PFSK-1 (cell line): ENCODE results near the gene CNNM4.

Source experiments
- FOXP2 ChIP-seq: optimal IDR thresholded peaks from 2 replicates; pipeline ENCODE3; 2011; ENCODE audit warnings: borderline replicate concordance, control low read depth, inconsistent platforms; ENCODE audit not compliant: insufficient read depth; ENCODE audit errors: extremely low read length, extremely low read depth
- POLR2AphosphoS5 ChIP-seq: IDR thresholded peaks from 2 replicates; pipeline ENCODE4 v1.6.1; 2012; ENCODE audit warnings: low read depth, mild to moderate bottlenecking, control low read depth, low read length, moderate library complexity
- SIN3A ChIP-seq: IDR thresholded peaks from 2 replicates; pipeline ENCODE4 v1.6.1; 2012; ENCODE audit warnings: mild to moderate bottlenecking, low read length, moderate library complexity, borderline replicate concordance; ENCODE audit not compliant: insufficient read depth
- TAF1 ChIP-seq: IDR thresholded peaks from 2 replicates; pipeline ENCODE4 v1.6.1; 2012; ENCODE audit warnings: low read length, control low read depth, borderline replicate concordance; ENCODE audit not compliant: insufficient read depth
- TF ChIP-seq, protein P1 (sequence below), 2 experiments: IDR thresholded peaks; 2 replicates each; pipeline versions ENCODE4 v1.6.1 to v1.8.0; 2011 to 2012; ENCODE audit warnings: low read depth in 2 of 2, low read length in 2 of 2, control low read depth in 1 of 2, inconsistent platforms in 1 of 2, mild to moderate bottlenecking in 1 of 2, moderate library complexity in 1 of 2; ENCODE audit not compliant: insufficient read depth in 1 of 2

CNNM4 gene

DNA sequence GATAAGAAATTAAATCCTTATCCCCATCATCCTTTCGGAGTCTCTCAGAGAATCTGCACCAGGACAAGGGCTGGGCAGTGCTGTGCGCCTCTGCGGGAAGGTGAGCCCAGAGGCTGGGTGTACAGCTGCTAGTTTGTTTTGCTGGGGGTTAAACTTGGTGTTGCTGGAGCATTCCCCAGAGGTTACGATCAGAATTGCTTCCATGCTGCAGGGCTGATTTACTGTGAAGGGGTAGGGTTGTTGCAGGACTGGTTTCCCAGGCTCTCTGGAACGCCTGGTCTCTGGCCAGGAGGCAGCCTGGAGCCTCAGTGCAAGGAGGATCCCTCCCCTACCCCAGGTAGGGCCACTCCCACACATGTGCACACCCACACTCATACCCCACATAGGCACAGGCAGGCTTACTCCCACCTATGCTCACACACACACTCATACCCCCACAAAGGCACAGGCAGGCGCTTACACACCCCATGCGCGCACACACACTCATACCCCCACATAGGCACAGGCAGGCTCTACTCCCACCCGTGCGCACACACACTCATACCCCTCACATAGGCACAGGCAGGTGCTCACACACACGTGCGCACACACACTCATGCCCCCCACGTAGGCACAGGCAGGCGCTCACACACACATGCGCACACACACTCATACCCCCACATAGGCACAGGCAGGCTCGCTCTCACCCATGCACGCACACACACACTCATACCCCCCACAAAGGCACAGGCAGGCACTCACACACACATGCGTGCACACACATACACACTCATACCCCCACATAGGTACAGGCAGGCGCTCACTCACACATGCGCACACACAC, 11.3 kb downstream of the CNNM4 start:
- TF ChIP-seq POLR2AphosphoS5 = no peak
- TF ChIP-seq TAF1 = no peak
- no peak for TF ChIP-seq FOXP2

DNA sequence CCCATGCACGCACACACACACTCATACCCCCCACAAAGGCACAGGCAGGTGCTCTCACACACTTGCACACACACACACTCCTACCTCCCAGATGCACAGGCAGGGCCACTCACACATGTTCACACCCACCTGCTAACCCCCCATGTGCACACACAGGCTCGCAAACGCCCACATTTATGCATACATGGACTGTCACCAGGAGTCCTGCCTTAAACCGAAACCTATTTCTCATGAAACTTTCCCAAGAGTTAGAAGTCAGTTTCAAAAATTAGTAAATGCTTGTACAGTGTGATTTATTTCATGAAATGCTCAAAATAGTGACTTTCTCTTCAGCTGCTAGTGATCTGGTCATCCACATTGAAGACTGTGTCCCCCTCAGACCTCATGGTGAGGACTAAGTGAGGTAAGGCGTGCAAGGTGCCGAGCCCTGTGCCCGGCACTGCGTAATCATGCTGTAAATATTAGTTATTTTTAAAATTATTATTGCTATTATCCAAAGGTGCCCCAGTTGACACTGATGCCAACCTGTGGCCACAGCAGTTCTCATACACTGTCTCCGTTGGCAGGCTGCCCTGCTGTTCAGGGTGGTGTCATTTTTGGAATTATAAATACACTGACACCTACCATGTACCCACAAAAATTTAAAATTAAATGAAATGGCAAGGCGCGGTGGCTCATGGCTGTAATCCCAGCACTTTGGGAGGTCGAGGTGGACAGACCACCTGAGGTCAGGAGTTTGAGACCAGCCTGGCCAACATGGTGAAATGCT, 12.4 kb downstream of the CNNM4 start:
- no peak for TF ChIP-seq FOXP2
- TF ChIP-seq POLR2AphosphoS5 = no peak
- no peak for TF ChIP-seq SIN3A
- TF ChIP-seq TAF1 = no peak
- TF ChIP-seq, protein P1, sequence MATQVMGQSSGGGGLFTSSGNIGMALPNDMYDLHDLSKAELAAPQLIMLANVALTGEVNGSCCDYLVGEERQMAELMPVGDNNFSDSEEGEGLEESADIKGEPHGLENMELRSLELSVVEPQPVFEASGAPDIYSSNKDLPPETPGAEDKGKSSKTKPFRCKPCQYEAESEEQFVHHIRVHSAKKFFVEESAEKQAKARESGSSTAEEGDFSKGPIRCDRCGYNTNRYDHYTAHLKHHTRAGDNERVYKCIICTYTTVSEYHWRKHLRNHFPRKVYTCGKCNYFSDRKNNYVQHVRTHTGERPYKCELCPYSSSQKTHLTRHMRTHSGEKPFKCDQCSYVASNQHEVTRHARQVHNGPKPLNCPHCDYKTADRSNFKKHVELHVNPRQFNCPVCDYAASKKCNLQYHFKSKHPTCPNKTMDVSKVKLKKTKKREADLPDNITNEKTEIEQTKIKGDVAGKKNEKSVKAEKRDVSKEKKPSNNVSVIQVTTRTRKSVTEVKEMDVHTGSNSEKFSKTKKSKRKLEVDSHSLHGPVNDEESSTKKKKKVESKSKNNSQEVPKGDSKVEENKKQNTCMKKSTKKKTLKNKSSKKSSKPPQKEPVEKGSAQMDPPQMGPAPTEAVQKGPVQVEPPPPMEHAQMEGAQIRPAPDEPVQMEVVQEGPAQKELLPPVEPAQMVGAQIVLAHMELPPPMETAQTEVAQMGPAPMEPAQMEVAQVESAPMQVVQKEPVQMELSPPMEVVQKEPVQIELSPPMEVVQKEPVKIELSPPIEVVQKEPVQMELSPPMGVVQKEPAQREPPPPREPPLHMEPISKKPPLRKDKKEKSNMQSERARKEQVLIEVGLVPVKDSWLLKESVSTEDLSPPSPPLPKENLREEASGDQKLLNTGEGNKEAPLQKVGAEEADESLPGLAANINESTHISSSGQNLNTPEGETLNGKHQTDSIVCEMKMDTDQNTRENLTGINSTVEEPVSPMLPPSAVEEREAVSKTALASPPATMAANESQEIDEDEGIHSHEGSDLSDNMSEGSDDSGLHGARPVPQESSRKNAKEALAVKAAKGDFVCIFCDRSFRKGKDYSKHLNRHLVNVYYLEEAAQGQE (IDR thresholded peaks at IDR 0.05; ENCODE audit: insufficient read depth in 1 of 2, low read depth in 2 of 2, low read length in 2 of 2) = no peak

DNA sequence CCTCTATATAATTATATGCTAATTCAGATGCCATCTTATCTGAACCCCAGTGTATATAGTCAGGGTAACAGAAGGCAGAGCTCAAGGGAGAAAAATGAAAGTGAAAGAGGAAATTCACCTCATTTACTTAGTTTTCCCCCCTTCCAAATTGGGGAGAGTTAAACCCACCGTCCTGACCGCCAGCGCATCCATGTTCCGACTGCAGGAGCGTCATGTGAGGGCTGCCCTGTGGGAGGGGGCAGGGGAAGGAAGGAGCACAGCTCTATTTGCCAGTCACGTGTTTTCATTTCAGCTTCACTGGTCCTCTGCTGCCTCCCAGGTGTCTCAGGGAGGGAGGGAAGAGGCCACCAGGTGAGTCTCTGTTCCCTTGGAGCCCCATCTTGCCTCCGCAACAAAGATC, 13.2 kb downstream of the CNNM4 start:
- TF ChIP-seq POLR2AphosphoS5 (no peak), SIN3A (no peak), TAF1 (no peak), FOXP2 (no peak)
- TF ChIP-seq, protein P1 (IDR thresholded peaks at IDR 0.05; ENCODE audit: insufficient read depth in 1 of 2, low read depth in 2 of 2, low read length in 2 of 2) = no peak

DNA sequence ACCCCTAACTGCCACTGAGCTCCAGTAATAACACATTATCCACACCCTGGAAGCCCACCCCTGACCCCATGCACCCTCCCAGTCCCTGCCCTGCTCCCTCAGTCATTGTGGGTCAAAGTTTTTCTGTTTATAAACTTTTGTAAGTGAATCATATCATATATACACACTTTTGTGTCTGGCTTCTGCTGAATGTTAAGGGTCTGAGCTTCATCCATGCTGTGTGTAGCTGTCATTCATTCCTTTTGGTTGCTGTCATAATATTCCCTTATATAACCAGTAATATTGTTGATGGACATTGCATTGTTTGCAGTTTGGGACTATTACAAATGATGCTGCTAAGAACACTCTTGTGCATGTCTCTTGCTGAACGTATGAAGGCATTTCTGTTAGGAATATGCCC, 14.5 kb downstream of the CNNM4 start:
- TF ChIP-seq, protein P1 (IDR thresholded peaks at IDR 0.05; ENCODE audit: insufficient read depth in 1 of 2, low read depth in 2 of 2, low read length in 2 of 2) = no peak
- TF ChIP-seq TAF1 (no peak), SIN3A (no peak), POLR2AphosphoS5 (no peak), FOXP2 (no peak)

DNA sequence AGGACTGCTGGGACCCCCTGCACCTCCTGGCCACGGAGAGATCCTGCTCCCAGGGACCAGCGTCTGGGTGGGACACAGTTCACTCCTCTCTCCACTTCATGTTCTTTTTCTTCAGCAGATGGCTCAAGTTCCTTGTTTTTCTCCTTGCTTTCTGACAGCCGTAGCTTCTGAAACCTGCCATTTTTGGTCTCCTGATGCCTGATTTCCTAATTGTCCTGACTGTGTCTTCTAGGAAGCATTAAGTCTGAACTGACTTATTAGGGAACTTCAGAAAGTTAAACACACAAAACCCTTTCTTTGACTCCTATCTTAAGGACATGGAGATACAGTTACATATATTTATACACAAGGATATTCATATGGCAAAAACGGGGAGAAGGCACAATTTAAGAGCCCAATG, 22.7 kb downstream of the CNNM4 start:
- TF ChIP-seq, protein P1 (IDR thresholded peaks at IDR 0.05; ENCODE audit: insufficient read depth in 1 of 2, low read depth in 2 of 2, low read length in 2 of 2) = no peak
- no peak for TF ChIP-seq TAF1
- no peak for TF ChIP-seq SIN3A
- no peak for TF ChIP-seq POLR2AphosphoS5
- no peak for TF ChIP-seq FOXP2
